ENCODE measurements around the gene AOC1.
A peak's percentile ranks its signal among the peaks of the same experiment; 100 is the strongest.

Gene AOC1

DNA sequence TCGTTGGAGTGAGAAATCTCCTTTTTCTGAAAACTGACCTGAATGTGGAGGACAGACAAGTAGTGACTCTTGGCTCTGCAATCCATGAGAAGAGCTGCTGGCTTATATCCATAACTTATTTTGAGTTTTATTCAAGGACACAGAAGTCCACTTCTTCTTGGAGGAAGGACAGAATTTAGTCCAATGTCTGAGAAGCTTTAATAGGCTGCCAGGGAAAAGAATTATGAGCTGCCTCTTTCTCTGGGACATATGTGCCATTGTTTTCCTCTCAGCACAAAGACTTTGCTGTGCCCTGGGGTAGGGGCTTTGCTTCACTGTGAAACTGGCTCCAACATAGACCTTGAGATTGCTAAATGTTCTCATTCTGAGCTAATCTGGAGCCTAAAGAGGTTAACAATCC is 20.5 kb upstream of the AOC1 start:
- peak; percentile 9 for DNase-seq (ENCODE audit: low spot score)

DNA sequence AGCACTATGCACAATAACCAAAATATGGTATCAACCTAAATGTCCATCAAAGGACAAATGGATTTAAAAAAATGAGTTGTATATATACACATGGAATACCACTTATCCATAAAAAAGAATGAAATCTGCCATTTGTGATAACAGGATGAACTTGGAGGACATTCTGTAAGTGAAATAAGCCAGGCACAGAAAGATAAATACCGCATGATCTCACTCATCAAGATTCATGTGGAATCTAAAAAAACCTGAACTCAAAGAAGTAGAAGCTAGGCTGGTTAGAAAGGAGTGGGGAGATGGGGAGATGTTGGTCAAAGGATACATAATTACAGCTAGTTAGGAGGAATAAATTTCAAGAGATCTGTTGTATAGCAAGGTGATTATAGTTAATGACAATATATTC is 17.3 kb upstream of the AOC1 start:
- DNase-seq (ENCODE audit: low spot score): no peak

- no peak for DNase-seq (ENCODE audit: low spot score)
These were observed 16.5 kb upstream of the AOC1 start for GRCh38 chr7:150835702-150836280.

GRCh38 chr7:150838965-150839650 is 13.2 kb upstream of the AOC1 start:
- DNase-seq (ENCODE audit: low spot score): no peak

DNA sequence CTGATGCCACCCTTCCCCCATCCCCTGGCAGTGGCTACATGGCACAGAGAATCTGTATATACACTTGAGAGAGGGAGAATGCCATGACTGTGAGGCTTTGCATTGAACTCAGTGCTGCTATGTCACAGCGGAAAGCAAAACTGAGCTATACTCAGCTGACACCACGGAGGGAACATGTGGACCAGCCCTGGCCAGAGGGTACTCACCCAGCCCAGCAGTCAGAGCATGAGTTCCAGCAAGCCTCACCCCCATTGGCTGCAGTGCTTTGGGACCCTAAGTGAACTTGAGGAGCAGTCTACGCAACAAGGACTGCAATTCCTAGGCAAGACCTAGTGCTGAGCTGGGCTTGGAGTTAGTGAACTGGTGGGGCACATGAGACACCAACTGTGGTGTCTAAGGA is 10.3 kb upstream of the AOC1 start:
- DNase-seq (ENCODE audit: low spot score): no peak

DNA sequence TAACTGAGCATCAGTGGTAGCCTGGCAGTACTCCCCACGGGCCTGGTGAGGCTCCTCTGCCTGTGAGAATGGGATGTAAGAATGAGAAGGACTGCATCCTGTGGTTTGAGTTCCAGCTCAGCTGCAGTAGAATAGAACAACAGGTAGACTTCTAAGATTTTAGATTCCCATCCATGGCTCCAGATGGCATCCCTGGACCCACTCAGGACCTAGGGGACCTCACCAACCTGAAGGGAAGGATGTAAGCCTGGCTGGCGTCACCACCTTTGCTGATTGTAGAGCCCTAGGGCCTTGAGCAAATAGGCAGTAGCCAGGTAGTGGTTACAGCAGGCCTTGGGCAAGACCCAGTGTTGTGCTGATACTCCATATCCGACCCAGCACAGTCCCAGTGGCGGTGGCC is 9.6 kb upstream of the AOC1 start:
- no peak for DNase-seq (ENCODE audit: low spot score)

DNA sequence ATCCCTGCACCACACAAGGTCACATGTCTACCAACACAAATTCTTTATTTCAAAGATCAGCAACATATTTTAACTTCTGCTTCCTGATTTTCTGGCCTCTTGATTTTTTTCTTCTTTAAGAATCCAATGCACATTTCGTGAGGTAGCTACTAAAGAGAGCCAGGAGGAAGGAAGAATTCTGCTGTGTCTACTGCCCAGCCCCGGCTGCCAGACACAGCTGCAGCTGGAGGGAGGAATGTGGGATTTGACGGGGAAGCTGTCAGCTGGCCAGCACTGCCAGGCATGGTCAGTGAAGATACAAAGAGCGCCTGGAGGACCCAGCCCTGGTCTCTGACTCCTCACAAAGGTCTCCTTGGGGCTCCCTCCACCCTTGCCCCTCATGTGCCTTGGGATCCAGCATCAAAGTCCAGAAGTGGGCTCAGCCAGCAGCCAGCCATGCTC is 6.9 kb upstream of the AOC1 start:
- peak; percentile 56 for DNase-seq (ENCODE audit: low spot score)

DNA sequence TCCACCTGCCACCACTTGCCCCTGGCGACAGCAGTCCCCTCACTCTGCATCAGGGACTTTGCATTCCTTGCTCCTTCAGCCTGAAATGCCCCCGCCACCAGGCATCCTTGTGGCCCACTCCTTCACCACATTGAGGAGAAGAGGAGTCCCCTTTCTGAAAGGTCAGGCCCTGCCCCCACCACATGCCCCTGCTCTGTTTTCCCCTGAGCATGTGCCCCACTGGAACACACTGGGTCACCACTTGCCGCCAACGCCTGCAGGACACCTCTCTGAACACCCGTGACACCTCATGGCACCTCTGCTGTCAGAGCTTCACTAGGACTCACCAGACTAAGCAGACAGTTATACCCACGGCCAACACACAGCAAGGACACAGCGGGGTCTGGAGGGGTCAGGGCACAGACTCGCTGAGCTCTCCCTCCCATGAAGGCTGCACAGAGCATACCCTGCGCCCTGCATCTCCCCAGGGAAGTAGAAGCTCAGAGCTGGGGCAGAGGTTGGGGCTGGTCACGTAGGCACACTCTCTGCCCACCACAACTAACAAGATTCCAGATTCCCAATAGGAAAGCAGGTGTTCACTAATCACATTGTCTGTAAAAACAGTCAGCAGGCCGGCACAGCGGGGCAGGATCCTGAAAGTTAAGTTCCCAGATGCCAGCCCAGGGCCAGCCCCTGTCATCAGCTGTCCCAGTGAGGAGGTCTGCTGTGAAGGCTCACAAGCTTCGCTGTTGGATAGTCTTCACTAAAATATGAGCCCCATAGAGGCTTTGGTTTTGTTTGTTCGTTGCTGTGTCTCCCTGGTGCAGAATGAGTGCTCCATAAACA is 5.8 kb upstream of the AOC1 start:
- no peak for DNase-seq (ENCODE audit: low spot score)

DNA sequence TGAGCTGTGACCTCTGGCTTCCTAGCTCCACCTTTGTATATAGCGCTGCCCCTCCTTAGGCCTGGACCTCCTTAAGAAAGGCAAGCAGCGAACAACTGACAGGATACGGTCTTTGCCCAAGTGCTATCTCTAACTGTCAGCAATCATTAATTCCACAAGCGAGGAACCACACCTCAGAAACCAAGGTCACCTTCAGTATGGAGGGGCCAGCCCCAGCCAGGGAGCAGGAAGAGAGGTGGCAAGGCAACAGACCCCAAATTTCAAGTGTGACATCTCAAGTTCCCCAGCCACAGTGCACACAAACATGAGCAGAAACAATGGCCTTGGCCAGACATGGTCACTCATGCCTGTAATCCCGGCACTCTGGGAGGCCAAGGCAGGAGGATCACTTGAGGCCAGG is 4.8 kb upstream of the AOC1 start:
- DNase-seq (ENCODE audit: low spot score): no peak

DNA sequence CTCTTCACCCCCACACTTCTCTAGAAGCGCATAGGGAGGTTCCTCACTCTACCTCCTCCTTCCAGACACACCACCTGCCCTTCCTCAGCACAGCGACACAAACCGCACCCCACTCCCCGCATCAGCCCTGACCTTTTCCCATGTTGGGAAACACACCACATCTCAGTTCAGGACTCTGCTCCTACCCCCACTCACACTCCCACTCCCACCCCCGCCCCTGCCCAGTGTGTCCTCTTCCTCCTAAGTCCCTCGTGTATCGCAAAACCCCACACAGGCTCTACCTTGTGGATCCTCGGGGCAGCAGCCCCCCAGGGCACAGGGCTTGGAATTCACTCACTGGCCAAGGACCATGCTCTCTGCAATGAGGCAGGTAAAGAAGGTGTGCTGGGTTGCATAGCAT is 4.2 kb upstream of the AOC1 start:
- no peak for DNase-seq (ENCODE audit: low spot score)

GRCh38 chr7:150848561-150849115 is 3.7 kb upstream of the AOC1 start:
- no peak for DNase-seq (ENCODE audit: low spot score)

DNA sequence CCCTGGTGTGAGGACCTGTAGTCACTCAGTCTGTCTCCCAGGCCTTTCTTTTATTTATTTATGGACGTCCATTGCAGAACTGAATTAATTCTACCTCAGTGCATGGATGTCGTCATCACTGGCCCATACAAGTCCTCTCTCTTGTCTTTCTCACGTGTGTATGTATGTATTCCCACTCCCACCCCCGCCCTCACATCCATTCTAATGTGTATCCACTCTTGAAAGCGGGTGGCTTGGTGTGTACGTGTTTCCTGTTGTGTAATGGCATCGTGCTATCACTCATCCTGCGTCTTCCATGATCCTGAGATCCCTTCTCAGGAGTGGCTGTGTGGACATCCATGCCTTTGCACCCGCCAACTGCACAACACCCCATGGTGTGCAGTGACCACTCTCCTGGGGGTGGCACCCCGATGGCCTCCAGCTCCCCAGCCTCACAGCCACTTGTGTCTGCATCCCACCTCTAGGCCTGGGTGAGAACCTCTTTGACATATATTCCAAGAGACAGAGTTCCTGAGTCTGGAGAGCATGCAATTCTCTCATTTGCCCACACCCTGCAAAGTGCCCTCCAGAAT is 3.0 kb upstream of the AOC1 start:
- no peak for DNase-seq (ENCODE audit: low spot score)

DNA sequence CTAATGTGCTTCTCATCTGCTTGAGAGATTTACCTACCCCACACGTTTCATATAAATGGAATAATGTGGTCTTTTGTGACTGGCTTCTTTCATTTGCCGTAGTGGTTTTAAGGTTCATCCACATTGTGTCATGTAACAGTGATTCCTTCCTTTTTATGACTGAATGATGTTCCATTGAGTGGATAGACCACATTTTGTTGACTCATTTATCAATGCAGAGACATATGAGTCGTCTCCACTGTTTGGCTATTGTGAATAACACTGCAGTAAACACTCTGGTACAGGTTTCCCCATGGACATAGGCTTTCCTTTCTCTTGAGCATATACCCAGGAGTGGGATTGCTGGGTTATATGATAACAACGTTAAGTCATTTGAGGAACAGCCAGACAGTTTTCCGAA is 2.0 kb upstream of the AOC1 start:
- no peak for DNase-seq (ENCODE audit: low spot score)

- no peak for DNase-seq (ENCODE audit: low spot score)
These were observed 586 bp upstream of the AOC1 start for GRCh38 chr7:150851492-150852370.

DNA sequence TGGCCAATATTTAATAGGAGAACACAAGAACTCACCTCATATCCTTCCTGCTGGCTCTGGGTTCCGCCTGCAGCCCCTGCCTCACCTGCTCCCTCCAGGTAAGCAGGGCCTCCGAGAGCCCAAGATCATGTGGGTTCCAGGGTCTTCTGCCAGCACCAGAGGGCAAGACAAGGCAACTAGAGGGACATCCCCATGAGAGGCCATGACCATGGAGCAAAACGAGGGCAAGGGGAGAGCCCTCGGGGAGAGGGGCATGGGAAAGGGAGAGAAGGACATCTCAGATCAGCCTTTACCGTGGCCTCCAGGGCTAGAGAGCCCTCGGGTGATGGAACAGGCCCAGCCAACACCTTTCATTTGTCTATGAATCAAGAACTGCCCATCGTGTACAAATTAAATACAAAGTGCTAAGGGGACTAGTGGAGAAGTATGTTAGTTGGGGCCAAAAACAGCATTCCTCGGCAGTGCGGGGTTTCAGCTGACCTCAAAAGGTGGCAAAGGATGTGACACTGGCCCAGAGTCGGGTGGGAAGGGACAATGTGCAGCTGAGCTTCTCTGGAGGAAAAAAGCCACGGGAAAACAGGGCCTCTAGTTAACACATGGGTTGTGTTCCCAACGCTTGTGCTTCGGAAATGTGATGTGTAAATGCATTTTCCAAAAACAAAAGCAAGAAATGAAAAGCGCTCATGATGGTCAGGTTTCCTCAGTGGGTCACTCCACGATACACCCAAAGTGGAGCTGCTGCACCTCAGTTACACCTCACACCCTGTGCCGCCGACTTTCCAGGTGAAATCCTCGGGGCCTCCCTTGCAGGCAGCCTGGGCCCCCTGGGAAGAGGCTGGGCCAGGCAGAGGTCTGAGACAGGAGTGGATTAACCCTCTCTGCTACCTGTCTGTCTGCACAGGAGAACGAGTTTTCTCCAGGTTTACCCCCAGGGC is 2.0 kb downstream of the AOC1 start:
- no peak for DNase-seq (ENCODE audit: low spot score)

GRCh38 chr7:150855046-150855445 is 2.7 kb downstream of the AOC1 start:
- DNase-seq (ENCODE audit: low spot score): no peak

DNA sequence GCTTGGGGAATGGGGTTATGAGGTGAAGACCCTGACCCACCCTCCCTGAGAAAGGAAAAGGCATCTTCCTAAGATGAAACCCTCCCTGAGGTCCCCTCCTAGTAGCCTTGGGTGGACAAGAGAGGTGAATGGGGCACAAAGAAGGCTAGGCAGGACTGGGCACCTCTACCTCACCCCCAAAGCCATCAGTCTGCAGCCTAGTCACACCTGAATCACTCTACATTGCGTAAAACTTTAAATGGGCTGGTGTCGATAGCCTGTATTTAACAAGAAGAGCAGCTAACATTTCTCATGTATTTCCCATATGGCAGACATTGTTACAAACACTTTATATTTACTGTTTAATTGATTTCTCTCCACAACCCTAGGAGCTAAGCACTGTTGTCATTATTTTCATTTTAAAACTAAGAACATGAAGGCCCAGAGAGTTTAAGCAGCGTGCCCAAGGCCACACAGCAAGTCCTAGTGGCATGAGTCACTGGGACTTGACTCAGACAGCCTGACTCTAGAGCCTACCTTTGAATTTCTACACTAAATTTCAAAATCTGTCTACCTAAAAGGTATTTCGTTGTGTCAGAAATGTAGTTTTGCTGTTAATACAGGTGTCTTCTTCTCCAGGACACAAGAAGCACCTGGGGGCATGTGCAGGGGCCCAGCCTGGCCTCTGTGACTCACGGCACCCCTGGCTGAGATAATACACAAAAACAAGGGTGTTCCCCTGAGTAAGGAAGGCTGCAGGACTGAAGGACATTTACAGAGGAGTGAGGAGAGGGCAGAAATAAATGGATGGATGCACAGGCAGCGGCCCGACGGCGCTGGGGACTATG is 3.4 kb downstream of the AOC1 start:
- no peak for DNase-seq (ENCODE audit: low spot score)

GRCh38 chr7:150856303-150857275 is 4.3 kb downstream of the AOC1 start:
- DNase-seq (ENCODE audit: low spot score): no peak

Measured in Ammon's horn (tissue), 1 donor.